Stimulated activated naive CD4-positive, alpha-beta T cell treated with Interleukin-2 at 50 U/mL for 16 hours (primary cell): ENCODE results near the gene ZCRB1.
"Not testable (repeated sequence)": the region's sequence is repeated elsewhere in the genome, so short reads cannot be mapped to it uniquely, and the experiment has no call there.

Experiments used
- DNase-seq: peaks from one replicate; lab custom pipeline; 2025; lab: John Stamatoyannopoulos, UW

ZCRB1 gene, protein sequence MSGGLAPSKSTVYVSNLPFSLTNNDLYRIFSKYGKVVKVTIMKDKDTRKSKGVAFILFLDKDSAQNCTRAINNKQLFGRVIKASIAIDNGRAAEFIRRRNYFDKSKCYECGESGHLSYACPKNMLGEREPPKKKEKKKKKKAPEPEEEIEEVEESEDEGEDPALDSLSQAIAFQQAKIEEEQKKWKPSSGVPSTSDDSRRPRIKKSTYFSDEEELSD

DNA sequence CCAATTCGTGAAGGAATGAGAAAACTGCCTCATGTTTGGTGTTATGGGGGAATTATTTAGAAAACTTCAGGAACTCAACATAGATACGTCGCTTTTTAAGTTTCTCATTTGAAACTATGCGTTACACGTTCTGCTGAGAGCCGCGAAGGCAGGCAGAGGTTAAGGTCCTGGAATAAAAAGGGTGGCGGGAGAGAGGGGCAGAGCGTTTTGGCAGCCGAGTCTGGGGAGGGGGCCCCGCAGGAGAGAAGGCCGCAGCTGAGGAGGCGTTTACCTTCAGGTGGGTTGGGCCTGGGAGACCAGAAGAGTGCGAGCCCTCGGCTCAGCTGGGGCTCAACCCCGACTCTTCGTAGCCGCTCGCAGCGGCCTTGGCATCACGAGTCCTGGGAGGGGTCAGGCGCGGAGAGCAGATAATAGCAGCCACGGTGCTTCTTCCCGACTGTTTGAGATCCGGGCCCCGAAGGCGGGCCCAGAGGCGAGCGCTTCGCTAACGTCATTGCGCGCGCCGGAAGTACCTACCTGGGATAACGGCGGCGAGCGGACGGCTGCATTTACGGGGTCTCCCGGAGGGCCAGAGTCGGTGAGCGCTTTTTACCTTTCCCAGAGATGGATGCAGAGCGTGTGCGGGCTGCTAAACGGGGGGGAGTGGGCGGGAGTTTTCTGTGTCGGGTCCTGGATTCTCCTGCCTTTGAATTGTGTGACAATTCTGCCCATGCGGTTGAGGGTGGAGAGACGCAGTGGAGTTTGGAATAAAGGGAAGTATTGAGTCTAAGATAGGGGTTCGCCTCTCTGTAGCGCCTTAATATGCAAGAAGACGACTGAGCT, at the start of gene ZCRB1, which contains the start of gene PPHLN1:
Gene ZCRB1 (minus strand): TSS at position 442 of the 822 bp plus-strand sequence. CDS start 1,992 bp downstream, outside the sequence.
Gene PPHLN1 (plus strand): TSS at position 515 of the 822 bp plus-strand sequence. CDS start 9,736 bp downstream, outside the sequence.
- peak; percentile 77 for DNase-seq

DNA sequence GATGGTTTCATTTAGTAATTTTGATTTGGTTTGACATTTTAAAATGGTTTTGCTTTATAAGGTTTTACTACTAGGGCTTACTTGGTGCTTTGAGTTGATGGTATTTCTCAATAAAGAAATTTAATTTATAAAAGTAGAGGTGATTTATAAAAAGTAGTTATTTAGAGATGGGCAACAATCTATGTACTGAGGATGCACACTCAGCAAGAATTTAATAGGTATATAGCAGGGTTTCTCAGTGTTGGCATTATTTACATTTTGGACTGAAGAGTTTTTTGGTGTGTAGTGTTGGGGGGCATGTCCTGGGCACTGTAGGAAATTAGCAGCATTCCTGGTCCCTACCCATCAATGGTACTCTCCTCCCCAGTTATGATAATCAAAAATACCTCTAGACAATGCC, 47.8 kb upstream of the ZCRB1 start:
- DNase-seq = no peak

GRCh38 chr12:42372154-42372791, 46.4 kb upstream of the ZCRB1 start:
- peak; percentile 3 for DNase-seq

- DNase-seq = no peak
These were observed 44.1 kb upstream of the ZCRB1 start for GRCh38 chr12:42370013-42370412.

DNA sequence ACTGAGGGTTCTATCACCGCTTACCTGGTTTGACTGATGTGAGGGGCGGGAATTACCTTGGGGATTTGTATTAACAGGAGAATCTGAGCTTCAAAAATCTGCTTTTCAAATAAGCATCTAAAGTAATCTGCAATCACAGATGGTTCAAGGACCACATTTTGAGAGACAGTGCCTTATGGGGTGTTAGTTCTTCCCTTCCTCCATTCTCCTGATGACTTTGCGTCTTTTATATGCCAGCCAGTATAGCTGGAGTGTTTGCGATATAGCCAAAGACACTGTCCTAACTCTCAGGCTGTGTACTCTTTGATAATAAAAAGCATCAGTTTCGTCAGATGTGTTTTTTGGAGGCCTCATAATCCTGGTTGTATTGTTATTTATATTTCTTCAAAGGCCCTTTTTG, 39.6 kb upstream of the ZCRB1 start:
- no peak for DNase-seq

DNA sequence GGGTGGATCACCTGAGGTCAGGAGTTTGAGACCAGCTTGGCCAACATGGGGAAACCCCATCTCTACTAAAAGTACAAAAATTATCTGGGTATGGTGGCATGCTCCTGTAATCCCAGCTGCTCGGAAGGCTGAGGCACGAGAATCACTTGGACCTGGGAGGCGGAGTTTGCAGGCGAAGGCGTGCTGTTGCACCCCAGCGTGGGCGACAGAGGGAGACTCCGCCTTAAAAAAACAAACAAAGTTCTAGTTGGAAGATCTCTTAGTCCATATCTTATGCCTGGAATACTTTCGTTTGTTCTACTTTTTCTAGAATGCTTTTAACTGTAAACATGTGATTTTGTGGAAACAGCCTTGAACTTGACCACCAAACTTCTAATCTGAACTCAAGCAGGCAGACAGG, 38.8 kb upstream of the ZCRB1 start:
- DNase-seq = no peak

- DNase-seq = no peak
These were observed 36.9 kb upstream of the ZCRB1 start for GRCh38 chr12:42362647-42363260.

GRCh38 chr12:42361909-42362646, 36.2 kb upstream of the ZCRB1 start:
- no peak for DNase-seq

- DNase-seq = no peak
These were observed 35.0 kb upstream of the ZCRB1 start for GRCh38 chr12:42360747-42361403.

GRCh38 chr12:42356344-42356743, 30.4 kb upstream of the ZCRB1 start:
- no peak for DNase-seq

DNA sequence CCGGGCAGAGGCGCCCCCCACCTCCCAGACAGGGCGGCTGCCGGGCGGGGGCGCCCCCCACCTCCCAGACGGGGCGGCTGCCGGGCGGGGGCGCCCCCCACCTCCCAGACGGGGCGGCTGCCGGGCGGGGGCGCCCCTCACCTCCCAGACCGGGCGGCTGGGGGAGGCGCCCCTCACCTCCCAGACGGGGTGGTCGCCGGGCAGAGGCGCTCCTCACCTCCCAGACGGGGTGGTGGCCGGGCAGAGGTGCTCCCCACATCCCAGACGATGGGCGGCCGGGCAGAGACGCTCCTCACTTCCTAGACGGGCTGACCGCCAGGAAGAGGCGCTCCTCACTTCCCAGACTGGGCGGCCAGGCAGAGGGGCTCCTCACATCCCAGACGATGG, 24.1 kb upstream of the ZCRB1 start:
- not testable (repeated sequence) for DNase-seq

DNA sequence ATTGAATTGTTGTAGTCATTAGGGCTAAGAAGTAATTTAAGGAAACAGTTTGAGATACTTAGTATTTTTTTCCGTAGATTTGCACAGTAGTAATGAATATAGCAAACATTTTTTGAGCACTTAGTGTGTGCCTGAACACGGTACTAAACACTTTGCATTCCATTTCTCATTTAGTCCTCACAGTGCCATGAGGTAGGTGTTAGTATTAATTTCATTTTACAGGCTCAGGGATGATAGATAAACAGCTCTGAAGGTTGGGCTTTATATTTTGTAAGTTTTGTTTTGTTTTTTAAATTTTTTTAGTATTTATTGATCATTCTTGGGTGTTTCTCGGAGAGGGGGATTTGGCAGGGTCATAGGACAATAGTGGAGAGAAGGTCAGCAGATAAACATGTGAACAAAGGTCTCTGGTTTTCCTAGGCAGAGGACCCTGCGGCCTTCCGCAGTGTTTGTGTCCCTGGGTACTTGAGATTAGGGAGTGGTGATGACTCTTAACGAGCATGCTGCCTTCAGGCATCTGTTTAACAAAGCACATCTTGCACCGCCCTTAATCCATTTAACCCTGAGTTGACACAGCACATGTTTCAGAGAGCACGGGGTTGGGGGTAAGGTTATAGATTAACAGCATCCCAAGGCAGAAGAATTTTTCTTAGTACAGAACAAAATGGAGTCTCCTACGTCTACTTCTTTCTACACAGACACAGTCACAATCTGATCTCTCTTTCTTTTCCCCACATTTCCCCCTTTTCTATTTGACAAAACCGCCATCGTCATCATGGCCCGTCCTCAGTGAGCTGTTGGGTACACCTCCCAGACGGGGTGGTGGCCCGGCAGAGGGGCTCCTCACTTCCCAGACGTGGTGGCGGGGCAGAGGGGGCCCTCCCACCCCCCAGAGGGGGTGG, 23.5 kb upstream of the ZCRB1 start:
- not testable (repeated sequence) for DNase-seq

- DNase-seq = no peak
These were observed 20.6 kb upstream of the ZCRB1 start for GRCh38 chr12:42346403-42347002.

GRCh38 chr12:42343721-42344120, 17.8 kb upstream of the ZCRB1 start:
- no peak for DNase-seq

- DNase-seq = no peak
These were observed 16.1 kb upstream of the ZCRB1 start for GRCh38 chr12:42342028-42342427.

DNA sequence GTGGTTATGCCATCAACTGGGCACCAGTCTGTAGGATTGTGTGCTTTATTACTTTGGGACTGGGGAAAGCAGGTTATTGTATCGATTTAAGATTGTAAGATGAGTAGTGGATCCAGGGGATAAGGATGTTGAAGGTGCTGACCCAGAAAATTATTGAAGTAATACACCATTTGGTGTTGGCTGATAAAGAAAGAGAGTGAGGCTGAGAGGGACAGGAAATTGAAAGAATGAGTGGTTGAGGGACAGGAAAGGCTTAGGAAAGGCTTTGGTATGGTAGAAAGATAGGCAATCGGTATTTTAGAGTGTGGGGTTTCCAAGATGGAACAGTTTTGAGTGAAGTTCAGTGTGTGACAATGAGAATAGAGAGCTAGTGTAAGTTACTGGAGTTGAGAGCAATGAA, 12.4 kb upstream of the ZCRB1 start:
- no peak for DNase-seq

DNA sequence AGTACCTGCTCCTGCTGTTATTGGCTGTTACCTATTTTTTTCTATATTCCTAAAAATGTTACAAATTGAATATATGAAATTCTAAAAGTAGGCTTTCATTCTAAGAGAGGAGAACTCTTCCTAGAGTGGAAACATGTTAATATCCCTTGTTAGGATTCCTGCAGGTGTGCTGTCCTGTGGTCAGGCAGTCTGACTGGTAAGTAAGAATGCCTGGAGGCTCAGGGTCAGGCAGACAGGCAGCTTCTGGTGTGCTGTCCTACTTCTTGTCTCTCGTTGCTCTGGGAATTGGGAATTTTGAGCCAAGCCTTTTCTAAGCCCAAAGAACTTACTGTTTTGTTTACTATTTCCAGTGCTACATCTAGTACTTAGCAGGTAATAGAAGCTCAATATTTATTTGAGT, 10.4 kb upstream of the ZCRB1 start:
- no peak for DNase-seq

DNA sequence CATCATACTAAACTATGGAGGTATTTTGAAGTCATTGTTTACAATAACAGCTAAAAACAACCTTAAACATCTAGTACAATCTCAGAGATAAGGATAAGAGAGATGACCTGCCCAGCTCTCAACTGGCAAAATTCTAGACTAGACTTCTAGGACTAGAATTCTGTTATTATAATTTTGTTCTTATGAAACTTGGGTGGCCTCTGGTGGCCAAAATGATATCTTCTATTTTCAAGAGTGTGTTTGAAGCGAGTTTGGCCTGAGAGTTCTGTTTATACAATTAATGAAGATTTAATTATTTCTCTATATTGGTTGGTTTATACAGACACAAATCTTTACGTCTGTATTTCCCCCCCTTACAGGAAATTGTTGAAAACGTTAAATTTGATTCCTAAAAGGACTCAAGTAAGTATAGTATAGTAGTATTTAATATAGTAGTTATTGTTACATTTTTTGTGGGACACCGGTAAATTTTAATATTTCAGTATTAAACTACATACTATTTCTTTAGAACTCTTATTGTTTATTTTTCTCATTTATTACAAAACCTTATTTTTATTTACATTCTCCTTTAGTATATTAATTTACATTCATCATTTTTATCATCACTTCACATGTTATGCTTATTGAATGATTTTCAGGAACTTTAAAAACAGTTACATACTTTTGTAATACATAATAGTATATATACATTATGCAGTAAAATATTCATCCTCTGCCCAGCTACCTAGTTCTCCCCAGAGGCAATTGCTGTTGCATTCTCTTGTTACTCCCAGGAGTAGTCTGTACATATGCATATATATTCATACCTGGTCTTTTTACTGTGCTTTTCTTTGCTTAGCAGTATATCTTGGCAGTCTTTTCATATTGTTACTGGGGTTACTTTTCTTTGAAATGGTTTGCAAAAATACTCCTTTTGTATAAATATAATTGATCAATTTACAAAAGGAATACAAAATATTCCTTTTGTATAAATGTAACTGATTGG, 6.7 kb upstream of the ZCRB1 start:
- no peak for DNase-seq
